Cardiac fibroblast (primary cell): ENCODE data around the gene HSPG2.

Source experiments
- DNase-seq, 2 donors: peaks; one replicate each; pipeline versions ENCODE4 v3.0.0 to v3.0.0-alpha.2; 2010; ENCODE audit warnings: low read depth in 2 of 2
- H3K4me3 ChIP-seq, 2 donors: replicated peaks in 1 of 2; 1 replicate in 1 of 2; 2 replicates in 1 of 2; pipeline ENCODE4 v1.5.1; 2011; ENCODE audit warnings: low read depth in 2 of 2, low read length in 2 of 2, mild to moderate bottlenecking in 2 of 2, moderate library complexity in 1 of 2
- TF ChIP-seq, protein P1 (sequence below): IDR thresholded peaks from one replicate; pipeline ENCODE4 v1.5.1; 2011; ENCODE audit warnings: low read depth, mild to moderate bottlenecking, low read length, inconsistent platforms

The HSPG2 gene

DNA sequence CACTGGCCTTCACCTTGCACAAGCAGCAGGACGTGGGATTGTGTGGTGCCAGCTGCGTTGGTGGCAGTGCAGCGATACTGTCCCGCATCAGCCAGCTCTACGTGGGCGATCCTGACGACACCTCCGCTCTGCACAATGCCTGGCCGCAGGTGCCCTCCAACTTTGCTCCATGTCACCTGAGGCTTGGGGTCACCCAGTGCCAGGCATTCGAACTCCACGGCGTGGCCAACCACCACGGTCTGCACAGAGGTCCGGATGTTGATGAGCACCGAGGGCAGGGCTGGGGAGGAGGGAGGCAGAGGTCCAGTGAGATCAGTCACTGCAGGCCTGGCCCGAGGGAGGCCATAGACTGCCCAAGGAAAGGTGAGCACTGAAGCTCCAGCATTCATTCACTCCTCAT, 102.4 kb downstream of the HSPG2 start:
- DNase-seq = no peak
- H3K4me3 ChIP-seq = no peak overlapping the region
- TF ChIP-seq, protein P1, sequence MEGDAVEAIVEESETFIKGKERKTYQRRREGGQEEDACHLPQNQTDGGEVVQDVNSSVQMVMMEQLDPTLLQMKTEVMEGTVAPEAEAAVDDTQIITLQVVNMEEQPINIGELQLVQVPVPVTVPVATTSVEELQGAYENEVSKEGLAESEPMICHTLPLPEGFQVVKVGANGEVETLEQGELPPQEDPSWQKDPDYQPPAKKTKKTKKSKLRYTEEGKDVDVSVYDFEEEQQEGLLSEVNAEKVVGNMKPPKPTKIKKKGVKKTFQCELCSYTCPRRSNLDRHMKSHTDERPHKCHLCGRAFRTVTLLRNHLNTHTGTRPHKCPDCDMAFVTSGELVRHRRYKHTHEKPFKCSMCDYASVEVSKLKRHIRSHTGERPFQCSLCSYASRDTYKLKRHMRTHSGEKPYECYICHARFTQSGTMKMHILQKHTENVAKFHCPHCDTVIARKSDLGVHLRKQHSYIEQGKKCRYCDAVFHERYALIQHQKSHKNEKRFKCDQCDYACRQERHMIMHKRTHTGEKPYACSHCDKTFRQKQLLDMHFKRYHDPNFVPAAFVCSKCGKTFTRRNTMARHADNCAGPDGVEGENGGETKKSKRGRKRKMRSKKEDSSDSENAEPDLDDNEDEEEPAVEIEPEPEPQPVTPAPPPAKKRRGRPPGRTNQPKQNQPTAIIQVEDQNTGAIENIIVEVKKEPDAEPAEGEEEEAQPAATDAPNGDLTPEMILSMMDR = no peak

DNA sequence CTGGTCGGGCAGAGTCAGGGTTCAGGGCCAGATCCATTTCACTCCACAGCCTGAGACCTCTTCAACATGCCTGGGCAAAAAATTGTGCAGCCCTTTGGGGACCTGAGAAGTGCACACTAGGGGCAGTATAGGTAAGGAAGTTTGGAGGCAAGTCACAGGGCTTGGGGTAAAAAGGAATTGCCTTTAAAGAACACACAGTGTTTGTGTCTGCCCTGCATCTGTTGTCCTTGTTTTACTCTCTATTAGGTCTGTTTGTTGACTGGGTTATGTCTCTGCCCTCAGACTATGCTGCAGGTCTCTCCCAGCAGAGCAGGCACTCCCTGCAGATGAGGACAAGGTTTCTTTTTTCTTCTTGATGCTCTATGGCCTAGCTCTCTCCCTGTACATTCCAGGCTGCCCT, 103.0 kb downstream of the HSPG2 start:
- TF ChIP-seq, protein P1 = no peak
- no peak overlapping the region for H3K4me3 ChIP-seq
- no peak for DNase-seq

DNA sequence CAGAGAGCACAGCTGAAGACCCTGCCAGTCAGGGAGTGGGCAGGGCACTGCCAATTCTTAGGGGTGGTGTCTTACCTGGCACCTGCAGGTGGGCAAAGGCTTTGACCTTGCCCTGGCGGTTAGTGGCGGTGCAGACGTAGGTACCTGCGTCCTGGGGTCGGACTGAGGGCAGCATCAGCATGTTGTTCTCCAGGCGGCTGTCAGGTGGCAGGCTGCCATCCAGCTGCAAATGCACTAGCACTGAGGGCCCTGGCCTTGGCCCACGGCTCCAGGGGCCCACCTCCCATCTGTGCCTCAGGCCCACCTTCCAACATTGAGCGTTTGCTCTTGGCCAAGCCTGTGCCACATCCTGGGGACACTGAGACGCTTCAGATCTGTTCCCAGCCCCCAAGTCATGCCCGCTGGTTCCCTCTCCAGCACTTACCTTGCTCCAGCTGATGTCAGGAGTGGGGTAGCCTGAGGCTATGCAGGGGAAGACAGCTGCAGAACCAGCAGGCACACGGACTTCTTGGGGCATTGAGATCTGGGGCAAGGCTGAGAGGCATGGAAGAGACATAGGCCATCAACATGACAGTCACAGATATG, 103.6 kb downstream of the HSPG2 start:
- H3K4me3 ChIP-seq = no peak overlapping the region
- TF ChIP-seq, protein P1 = no peak
- DNase-seq = no peak

DNA sequence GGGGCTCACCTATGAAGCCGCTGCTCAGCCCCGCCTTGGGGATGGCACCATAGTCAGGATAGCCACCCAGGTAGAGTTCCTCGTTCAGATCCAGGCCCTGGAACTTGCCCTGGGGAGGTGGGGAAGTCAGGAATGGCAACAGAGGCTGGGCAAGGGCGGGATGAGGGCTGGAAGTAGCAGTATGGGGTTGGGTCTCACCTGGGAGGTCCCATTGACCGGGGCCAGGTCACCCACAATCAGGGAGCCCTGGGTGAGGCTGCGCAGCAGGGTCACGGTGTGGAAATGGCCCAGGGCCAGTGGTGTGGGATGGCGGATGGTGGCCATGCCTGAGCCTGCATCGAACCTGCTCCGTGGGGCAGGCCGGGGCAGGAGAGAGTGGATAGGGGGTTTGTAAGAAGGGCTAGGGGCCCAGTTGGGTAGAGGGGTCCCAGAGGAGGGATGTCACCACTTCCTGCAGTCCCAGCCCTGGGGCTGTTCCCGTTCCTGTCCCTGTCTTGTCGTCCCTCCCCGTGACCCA, 105.6 kb downstream of the HSPG2 start:
- DNase-seq = no peak

DNA sequence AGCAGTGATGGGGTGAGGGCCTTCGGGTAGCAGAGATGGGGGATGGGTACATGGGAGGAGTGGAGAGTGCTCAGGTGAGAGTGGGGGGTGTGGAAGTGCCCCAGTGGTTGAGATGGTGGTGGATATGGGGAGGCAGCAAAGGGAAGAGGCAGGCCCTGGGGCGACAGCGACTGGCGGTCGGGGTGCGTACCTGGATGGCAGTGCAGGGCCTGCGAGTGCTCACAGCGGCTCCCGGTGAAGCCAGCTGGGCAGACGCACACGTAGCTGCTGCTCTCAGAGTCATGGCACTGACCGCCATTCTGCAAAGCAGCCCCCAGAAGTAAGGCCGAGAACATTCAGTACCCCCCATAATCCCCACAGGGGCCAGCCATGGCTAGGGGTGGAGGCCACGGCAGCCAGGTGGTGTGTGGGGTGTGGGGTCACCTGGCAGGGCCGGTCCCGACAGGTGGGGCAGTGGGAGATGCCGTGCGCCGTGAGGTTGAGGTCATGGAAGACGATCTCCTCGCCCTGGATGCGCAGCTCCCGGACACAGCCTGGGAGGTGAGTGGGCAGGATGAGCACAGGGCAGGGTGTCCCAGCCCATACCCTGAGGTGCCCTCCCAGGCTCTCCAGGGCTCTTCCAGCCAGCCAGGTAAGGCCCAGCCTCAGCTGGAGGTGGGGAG, 106.2 kb downstream of the HSPG2 start:
- no peak for DNase-seq
- no peak overlapping the region for H3K4me3 ChIP-seq
- TF ChIP-seq, protein P1 = no peak

More for the DNA sequence above, 105.6 kb downstream of the HSPG2 start:
- TF ChIP-seq, protein P1 = no peak
- H3K4me3 ChIP-seq = no peak overlapping the region

DNA sequence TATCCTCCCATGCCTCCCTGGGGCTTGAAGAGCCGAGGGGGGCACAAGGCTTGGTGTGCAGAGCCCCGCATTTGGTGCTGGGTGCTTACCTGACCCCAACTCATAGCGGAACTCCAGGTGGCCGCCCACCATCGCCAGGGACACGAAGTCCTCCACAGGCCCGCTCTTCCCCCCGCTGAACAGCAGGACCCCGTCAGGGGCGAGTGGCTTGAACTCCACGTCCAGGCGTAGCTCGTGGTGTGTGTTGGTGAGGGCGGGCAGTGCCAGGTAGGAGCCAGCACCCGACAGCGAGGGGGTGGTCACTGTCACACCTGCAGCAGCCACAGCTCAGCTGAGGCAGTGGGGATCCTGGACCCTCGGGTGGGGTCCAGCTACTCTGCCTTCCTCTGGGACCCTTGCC, 107.8 kb downstream of the HSPG2 start:
- DNase-seq = no peak
- H3K4me3 ChIP-seq = no peak overlapping the region
- TF ChIP-seq, protein P1 = no peak
